DND-41 (cell line): ENCODE measurements around the gene SRMS.

Experiments
- ATAC-seq: fragments of 200-7000 bp; cut with Tn5 transposase; 3 replicates; pipeline ENCODE4 v1.9.1; 2021; ENCODE audit warnings: low read depth; ENCODE audit not compliant: insufficient read depth
- DNase-seq: peaks from one replicate; pipeline ENCODE4 v3.0.0-alpha.2; 2020
- H2AFZ ChIP-seq: 2 replicates; pipeline ENCODE4 v1.6.0; 2012; ENCODE audit warnings: low read depth, low read length
- H3K27ac ChIP-seq: 2 replicates; pipeline ENCODE4 v1.5.1; 2012; ENCODE audit warnings: low read length, inconsistent platforms
- H3K27me3 ChIP-seq: fragments of 200-600 bp; sonication (generic); 2 replicates; pipeline ENCODE4 v1.6.0; 2012; ENCODE audit warnings: low read length, mild to moderate bottlenecking, inconsistent platforms; ENCODE audit not compliant: insufficient read depth, poor library complexity
- H3K36me3 ChIP-seq: 2 replicates; pipeline ENCODE4 v1.5.1; 2012; ENCODE audit warnings: low read length, inconsistent platforms; ENCODE audit not compliant: insufficient read depth
- H3K4me1 ChIP-seq: 2 replicates; pipeline ENCODE4 v1.5.1; 2012; ENCODE audit warnings: mild to moderate bottlenecking, low read length; ENCODE audit not compliant: insufficient read depth
- H3K4me2 ChIP-seq: 2 replicates; pipeline ENCODE4 v1.6.0; 2012; ENCODE audit warnings: mild to moderate bottlenecking, moderate library complexity, low read length, inconsistent platforms; ENCODE audit not compliant: insufficient read depth
- H3K4me3 ChIP-seq, 2 experiments: fragments of 200-600 bp in 1 of 2; shearing (Covaris generic) in 1 of 2; 2 replicates each; pipeline ENCODE4 v1.5.1; 2012 to 2016; ENCODE audit warnings: inconsistent platforms in 2 of 2, low read length in 2 of 2, mild to moderate bottlenecking in 2 of 2, low read depth in 1 of 2, moderate library complexity in 1 of 2
- H3K79me2 ChIP-seq: 2 replicates; pipeline ENCODE4 v1.6.0; 2012; ENCODE audit warnings: low read length, inconsistent platforms; ENCODE audit not compliant: insufficient read depth
- H3K9ac ChIP-seq: 2 replicates; pipeline ENCODE4 v1.6.0; 2012; ENCODE audit warnings: low read depth, mild to moderate bottlenecking, inconsistent platforms, low read length, moderate library complexity
- H3K9me3 ChIP-seq: 2 replicates; pipeline ENCODE4 v1.5.1; 2012; ENCODE audit warnings: low read length, moderate library complexity, mild to moderate bottlenecking, inconsistent platforms; ENCODE audit not compliant: insufficient read depth, severe bottlenecking
- H4K20me1 ChIP-seq: 2 replicates; pipeline ENCODE4 v1.6.0; 2012; ENCODE audit warnings: low read length; ENCODE audit not compliant: insufficient read depth
- EZH2 ChIP-seq: IDR thresholded peaks from 3 replicates; pipeline ENCODE4 v1.6.1; 2012; ENCODE audit warnings: borderline replicate concordance, low read depth, mild to moderate bottlenecking, moderate library complexity, low read length, inconsistent platforms; ENCODE audit not compliant: severe bottlenecking
- TF ChIP-seq, protein P1 (sequence below): IDR thresholded peaks from 2 replicates; pipeline ENCODE4 v1.5.1; 2012; ENCODE audit warnings: borderline replicate concordance, low read length, moderate library complexity, mild to moderate bottlenecking; ENCODE audit not compliant: poor library complexity, severe bottlenecking; ENCODE audit errors: extremely low read depth

SRMS gene

DNA sequence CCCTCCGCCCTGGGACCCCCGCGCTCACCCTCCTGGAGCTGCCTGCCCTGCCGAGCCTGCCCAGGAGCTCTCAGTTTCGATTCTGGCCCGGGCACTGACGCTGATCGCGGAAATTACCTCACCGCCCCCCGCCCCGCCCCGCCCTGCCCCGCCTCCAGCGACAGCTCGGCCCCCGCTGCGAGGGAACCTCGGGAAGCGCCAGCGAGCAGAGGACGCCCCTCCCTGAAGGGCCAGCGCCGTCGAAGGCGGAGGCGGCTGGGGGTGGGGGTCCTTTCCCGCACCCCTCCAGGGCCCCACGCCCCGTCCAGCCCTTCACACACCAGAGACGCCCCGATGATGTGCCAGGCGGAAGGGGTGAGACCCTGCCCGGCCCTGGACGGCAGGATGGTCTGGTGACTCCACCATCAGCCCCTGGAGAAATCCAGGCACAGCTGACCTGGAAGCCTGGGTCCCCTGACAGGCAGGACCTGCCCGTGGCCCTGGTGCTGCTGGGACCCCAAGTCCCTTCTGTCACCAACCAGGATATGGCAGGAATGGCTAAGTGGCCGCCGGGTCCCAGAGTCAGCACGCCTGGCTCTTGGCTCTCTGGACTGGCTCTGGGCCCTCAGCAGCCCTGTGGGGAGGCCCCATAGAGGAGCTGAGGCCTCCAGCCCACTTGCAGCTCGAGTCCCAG is 26.7 kb upstream of the SRMS start, which contains the start of gene HELZ2:
TSS of gene HELZ2 (minus strand) at position 84 of the 673 bp plus-strand sequence. CDS start 1,854 bp downstream, outside the sequence.
- ATAC-seq = peak; percentile 93
- H3K27ac ChIP-seq = peak within 1 kb of the TSS; percentile 81
- no peaks in the 10 kb centered on the region; the same call in 1 of the 2 replicates for H3K79me2 ChIP-seq
- H3K9me3 ChIP-seq = no peaks in the 10 kb centered on the region
- peak within 1 kb of the TSS; percentile 84 for H3K4me2 ChIP-seq
- H3K27me3 ChIP-seq = peaks cover 1% of the 10 kb centered on the region
- peak within 1 kb of the TSS; percentile 87 to 98 for H3K4me3 ChIP-seq
- DNase-seq = peak; percentile 88
- TF ChIP-seq, protein P1, sequence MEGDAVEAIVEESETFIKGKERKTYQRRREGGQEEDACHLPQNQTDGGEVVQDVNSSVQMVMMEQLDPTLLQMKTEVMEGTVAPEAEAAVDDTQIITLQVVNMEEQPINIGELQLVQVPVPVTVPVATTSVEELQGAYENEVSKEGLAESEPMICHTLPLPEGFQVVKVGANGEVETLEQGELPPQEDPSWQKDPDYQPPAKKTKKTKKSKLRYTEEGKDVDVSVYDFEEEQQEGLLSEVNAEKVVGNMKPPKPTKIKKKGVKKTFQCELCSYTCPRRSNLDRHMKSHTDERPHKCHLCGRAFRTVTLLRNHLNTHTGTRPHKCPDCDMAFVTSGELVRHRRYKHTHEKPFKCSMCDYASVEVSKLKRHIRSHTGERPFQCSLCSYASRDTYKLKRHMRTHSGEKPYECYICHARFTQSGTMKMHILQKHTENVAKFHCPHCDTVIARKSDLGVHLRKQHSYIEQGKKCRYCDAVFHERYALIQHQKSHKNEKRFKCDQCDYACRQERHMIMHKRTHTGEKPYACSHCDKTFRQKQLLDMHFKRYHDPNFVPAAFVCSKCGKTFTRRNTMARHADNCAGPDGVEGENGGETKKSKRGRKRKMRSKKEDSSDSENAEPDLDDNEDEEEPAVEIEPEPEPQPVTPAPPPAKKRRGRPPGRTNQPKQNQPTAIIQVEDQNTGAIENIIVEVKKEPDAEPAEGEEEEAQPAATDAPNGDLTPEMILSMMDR = no peak
- no peak for TF ChIP-seq EZH2
- H3K9ac ChIP-seq = peak within 1 kb of the TSS; percentile 69
- H2AFZ ChIP-seq = peak within 1 kb of the TSS; percentile 96
- no peaks in the 10 kb centered on the region for H3K36me3 ChIP-seq
- H4K20me1 ChIP-seq = peaks cover 14% of the 10 kb centered on the region; the same call in 1 of the 2 replicates
- H3K4me1 ChIP-seq = peaks cover 16% of the 10 kb centered on the region

DNA sequence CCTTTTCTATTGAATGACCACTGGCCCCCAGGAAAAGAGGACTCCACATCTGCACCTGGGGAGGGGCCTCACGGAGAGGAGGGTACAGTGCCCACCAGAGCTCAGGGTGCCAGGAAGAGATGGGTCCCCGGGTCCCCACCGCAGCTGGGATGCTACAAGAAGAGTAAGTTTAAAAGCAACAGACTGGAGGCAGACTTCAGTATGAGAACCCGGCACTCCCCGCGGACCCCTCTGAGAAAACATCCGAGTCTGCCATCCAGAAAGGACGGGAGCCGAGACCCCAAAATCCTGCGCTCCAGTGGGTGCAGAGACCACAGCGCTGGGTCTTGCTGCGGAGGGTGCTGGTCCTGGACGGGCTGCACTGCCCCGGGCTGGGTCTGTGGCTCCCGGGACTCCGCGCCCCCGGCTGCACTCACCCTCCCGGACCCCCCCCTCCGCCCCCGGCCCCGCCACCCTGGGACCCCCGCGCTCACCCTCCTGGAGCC is 26.1 kb upstream of the SRMS start:
- peaks cover 6% of the 10 kb centered on the region for H3K27me3 ChIP-seq
- TF ChIP-seq, protein P1 = no peak
- peaks cover 19% of the 10 kb centered on the region for H4K20me1 ChIP-seq
- H3K9me3 ChIP-seq = no peaks in the 10 kb centered on the region
- H3K27ac ChIP-seq = peak overlapping the region; percentile 81
- peak overlapping the region; percentile 69 for H3K9ac ChIP-seq
- peaks cover 17% of the 10 kb centered on the region for H3K4me1 ChIP-seq
- DNase-seq = peak; percentile 35
- no peaks in the 10 kb centered on the region; the same call in 1 of the 2 replicates for H3K79me2 ChIP-seq
- peak overlapping the region; percentile 84 for H3K4me2 ChIP-seq
- H3K4me3 ChIP-seq = peak overlapping the region; percentile 87 to 98
- peak; percentile 45 for ATAC-seq
- peak overlapping the region; percentile 96 for H2AFZ ChIP-seq
- no peaks in the 10 kb centered on the region for H3K36me3 ChIP-seq

DNA sequence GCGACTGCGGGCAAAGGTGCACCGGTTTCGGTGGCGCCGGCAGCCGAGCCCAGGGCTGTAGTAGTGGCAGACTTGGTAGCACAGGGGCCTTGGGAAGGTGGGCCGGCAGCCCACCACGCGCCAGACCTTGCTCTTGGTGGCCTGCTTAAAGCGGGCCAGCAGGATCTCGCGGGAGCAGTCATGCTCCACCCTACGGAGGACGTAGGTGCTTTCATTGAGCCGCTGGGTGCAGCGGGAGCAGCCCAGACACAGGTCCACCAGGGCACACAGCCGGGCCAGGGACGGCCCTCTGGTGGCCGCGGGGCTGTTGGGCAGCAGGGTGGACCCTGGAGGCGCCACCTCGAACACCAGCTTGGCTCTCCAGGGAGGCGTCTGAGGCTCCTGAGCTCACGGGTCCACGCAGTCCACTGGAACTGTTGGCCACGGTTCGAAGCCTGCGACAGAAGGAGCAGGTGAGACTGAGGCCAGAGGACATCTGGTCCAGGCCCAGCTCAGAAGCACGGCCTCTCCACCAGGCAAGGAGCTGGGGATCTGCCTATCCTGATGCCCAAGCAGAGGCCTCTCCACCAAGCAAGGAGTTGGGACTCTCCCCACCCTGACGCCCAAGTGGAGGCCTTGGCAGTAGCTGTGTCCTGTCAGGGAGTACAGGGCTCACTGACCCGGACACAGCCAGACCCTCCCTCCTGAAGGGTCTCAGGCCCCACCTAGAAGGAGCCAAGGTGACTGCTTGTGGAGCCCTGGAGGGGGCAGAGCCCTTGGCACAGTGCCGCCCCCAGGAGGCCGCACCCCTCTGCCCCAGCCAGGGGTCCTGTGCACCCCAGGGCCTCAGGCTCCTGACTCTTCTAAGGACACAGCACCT is 25.5 kb upstream of the SRMS start:
- peak overlapping the region; percentile 69 for H3K9ac ChIP-seq
- DNase-seq (no peak), ATAC-seq (peak; percentile 12; the same call in 2 of the 3 replicates)
- peak overlapping the region; percentile 81 for H3K27ac ChIP-seq
- H3K4me2 ChIP-seq = peak overlapping the region; percentile 84
- peak overlapping the region; percentile 96 for H2AFZ ChIP-seq
- TF ChIP-seq EZH2 = no peak
- TF ChIP-seq, protein P1 = no peak
- no peaks in the 10 kb centered on the region for H3K36me3 ChIP-seq
- no peaks in the 10 kb centered on the region for H3K9me3 ChIP-seq
- no peaks in the 10 kb centered on the region; the same call in 1 of the 2 replicates for H3K79me2 ChIP-seq
- peak overlapping the region; percentile 87 to 98 for H3K4me3 ChIP-seq
- H3K27me3 ChIP-seq = peaks cover 12% of the 10 kb centered on the region
- H4K20me1 ChIP-seq = peaks cover 26% of the 10 kb centered on the region
- H3K4me1 ChIP-seq = peaks cover 24% of the 10 kb centered on the region
